H54 (cell line): Measurements from ENCODE around the gene HIKESHI.

Experiments used
- DNase-seq: peaks from one replicate; pipeline ENCODE4 v3.0.0; 2011; ENCODE audit warnings: low spot score, mixed read lengths; ENCODE audit not compliant: insufficient read length
- FAIRE-seq: peaks from 3 replicates; lab custom pipeline; 2011; peaks lifted over from hg19 to GRCh38; lab: Jason Lieb, UNC
- POLR2A ChIP-seq: IDR thresholded peaks from 2 replicates; pipeline ENCODE4 v1.6.1; 2011; ENCODE audit warnings: low read depth, mild to moderate bottlenecking, low read length

The HIKESHI gene

GRCh38 chr11:86374069-86374468 is 72.0 kb downstream of the HIKESHI start:
- no peak for TF ChIP-seq POLR2A
- FAIRE-seq (no peak), DNase-seq (no peak)

- DNase-seq (no peak), FAIRE-seq (no peak)
- TF ChIP-seq POLR2A = no peak
These were observed 72.5 kb downstream of the HIKESHI start, which contains the start of gene CCDC81 for GRCh38 chr11:86374586-86374985. Gene CCDC81 (plus strand): TSS chr11:86374887. CDS start chr11:86375164, 277 bp downstream.

GRCh38 chr11:86377972-86378371 is 75.9 kb downstream of the HIKESHI start:
- FAIRE-seq = no peak
- no peak for DNase-seq

GRCh38 chr11:86380295-86381059 is 78.4 kb downstream of the HIKESHI start:
- DNase-seq (no peak), FAIRE-seq (peak; percentile 66)

More at GRCh38 chr11:86377972-86378371, 75.9 kb downstream of the HIKESHI start:
- no peak for TF ChIP-seq POLR2A

GRCh38 chr11:86383041-86383955 is 81.3 kb downstream of the HIKESHI start:
- no peak for DNase-seq
- FAIRE-seq = no peak
- TF ChIP-seq POLR2A = no peak

More at GRCh38 chr11:86380295-86381059, 78.4 kb downstream of the HIKESHI start:
- no peak for TF ChIP-seq POLR2A

GRCh38 chr11:86386283-86386682 is 84.2 kb downstream of the HIKESHI start:
- DNase-seq (no peak), FAIRE-seq (no peak)
- TF ChIP-seq POLR2A = no peak

- peak; percentile 80 for FAIRE-seq
- DNase-seq = no peak
- TF ChIP-seq POLR2A = no peak
These were observed 84.7 kb downstream of the HIKESHI start for GRCh38 chr11:86386746-86387145.

- DNase-seq = no peak
- TF ChIP-seq POLR2A = no peak
- FAIRE-seq = no peak
These were observed 86.2 kb downstream of the HIKESHI start for GRCh38 chr11:86388198-86388597.

- no peak for DNase-seq
- TF ChIP-seq POLR2A = no peak
- no peak for FAIRE-seq
These were observed 88.4 kb downstream of the HIKESHI start for GRCh38 chr11:86390487-86390886.

- no peak for FAIRE-seq
- DNase-seq = no peak
- TF ChIP-seq POLR2A = no peak
These were observed 93.1 kb downstream of the HIKESHI start for GRCh38 chr11:86395061-86395551.
